H7 (cell line): ENCODE results near the gene KCNIP1. TPM values are rescaled to one million over a fixed set of nuclear protein-coding genes. Genes with fewer than 3 reads are reported as not detected.

Experiments used
- DNase-seq: peaks from one replicate; pipeline ENCODE4 v3.0.0; 2012
- H3K27me3 ChIP-seq: 2 replicates; pipeline ENCODE4 v1.6.0; 2011; ENCODE audit warnings: mild to moderate bottlenecking, low read length; ENCODE audit not compliant: control insufficient read depth, insufficient read depth
- H3K36me3 ChIP-seq: replicated peaks from 2 replicates; pipeline ENCODE4 v1.5.1; 2011; ENCODE audit warnings: low read length; ENCODE audit not compliant: control insufficient read depth, insufficient read depth
- H3K4me3 ChIP-seq: 2 replicates; pipeline ENCODE4 v1.5.1; 2011; ENCODE audit warnings: low read depth, mild to moderate bottlenecking, control low read depth, low read length, moderate library complexity; ENCODE audit not compliant: insufficient read depth
- total RNA-seq: library from RNA; depleted of rRNA; stranded (reverse); fragments of >200 nt; shearing (Covaris generic); gene quantifications from 2 replicates; pipeline ENCODE4 v1.2.3, GENCODE V29; 2014

Gene KCNIP1
- total RNA-seq, 1 experiment from 2014 or later: 0.48 TPM

- no peak overlapping the region for H3K4me3 ChIP-seq
- no peaks in the 10 kb centered on the region; the same call in 1 of the 2 replicates for H3K27me3 ChIP-seq
- no peaks in the 10 kb centered on the region for H3K36me3 ChIP-seq
- DNase-seq: no peak
Observed at GRCh38 chr5:170525470-170526211, 21.8 kb downstream of the KCNIP1 start.

GRCh38 chr5:170527991-170528390 is 24.2 kb downstream of the KCNIP1 start:
- Histone ChIP-seq H3K4me3 (no peak overlapping the region), H3K27me3 (no peaks in the 10 kb centered on the region; the same call in 1 of the 2 replicates), H3K36me3 (no peaks in the 10 kb centered on the region)
- no peak for DNase-seq

- no peak for DNase-seq
- no peaks in the 10 kb centered on the region; the same call in 1 of the 2 replicates for H3K27me3 ChIP-seq
- H3K36me3 ChIP-seq: no peaks in the 10 kb centered on the region
- no peak overlapping the region for H3K4me3 ChIP-seq
Observed at GRCh38 chr5:170528976-170529375, 25.2 kb downstream of the KCNIP1 start.

GRCh38 chr5:170532935-170533334 is 29.1 kb downstream of the KCNIP1 start:
- H3K27me3 ChIP-seq: no peaks in the 10 kb centered on the region; the same call in 1 of the 2 replicates
- no peak overlapping the region for H3K4me3 ChIP-seq
- H3K36me3 ChIP-seq: no peaks in the 10 kb centered on the region
- no peak for DNase-seq

- H3K36me3 ChIP-seq: no peaks in the 10 kb centered on the region
- no peak for DNase-seq
- H3K4me3 ChIP-seq: no peak overlapping the region
- no peaks in the 10 kb centered on the region; the same call in 1 of the 2 replicates for H3K27me3 ChIP-seq
Observed at GRCh38 chr5:170533383-170533782, 29.6 kb downstream of the KCNIP1 start.

GRCh38 chr5:170534177-170534576 is 30.4 kb downstream of the KCNIP1 start:
- DNase-seq: no peak
- Histone ChIP-seq H3K4me3 (no peak overlapping the region), H3K27me3 (no peaks in the 10 kb centered on the region; the same call in 1 of the 2 replicates)

GRCh38 chr5:170534941-170535340 is 31.1 kb downstream of the KCNIP1 start:
- H3K27me3 ChIP-seq: no peaks in the 10 kb centered on the region; the same call in 1 of the 2 replicates

More at GRCh38 chr5:170534177-170534576, 30.4 kb downstream of the KCNIP1 start:
- no peaks in the 10 kb centered on the region for H3K36me3 ChIP-seq

GRCh38 chr5:170536525-170536924 is 32.7 kb downstream of the KCNIP1 start:
- Histone ChIP-seq H3K27me3 (no peaks in the 10 kb centered on the region; the same call in 1 of the 2 replicates), H3K36me3 (no peaks in the 10 kb centered on the region), H3K4me3 (no peak overlapping the region)
- no peak for DNase-seq

More at GRCh38 chr5:170534941-170535340, 31.1 kb downstream of the KCNIP1 start:
- H3K36me3 ChIP-seq: no peaks in the 10 kb centered on the region
- no peak overlapping the region for H3K4me3 ChIP-seq
- DNase-seq: no peak

- no peaks in the 10 kb centered on the region for H3K27me3 ChIP-seq
- no peak for DNase-seq
- no peak overlapping the region for H3K4me3 ChIP-seq
- no peaks in the 10 kb centered on the region for H3K36me3 ChIP-seq
Observed at GRCh38 chr5:170537451-170538095, 33.8 kb downstream of the KCNIP1 start.

GRCh38 chr5:170538096-170538465 is 34.3 kb downstream of the KCNIP1 start:
- Histone ChIP-seq H3K4me3 (no peak overlapping the region), H3K27me3 (no peaks in the 10 kb centered on the region), H3K36me3 (no peaks in the 10 kb centered on the region)
- no peak for DNase-seq

- Histone ChIP-seq H3K27me3 (no peaks in the 10 kb centered on the region), H3K4me3 (no peak overlapping the region), H3K36me3 (no peaks in the 10 kb centered on the region)
- DNase-seq: no peak
Observed at GRCh38 chr5:170538696-170539586, 35.1 kb downstream of the KCNIP1 start.

- H3K27me3 ChIP-seq: no peaks in the 10 kb centered on the region
- DNase-seq: no peak
- no peak overlapping the region for H3K4me3 ChIP-seq
- H3K36me3 ChIP-seq: no peaks in the 10 kb centered on the region
Observed at GRCh38 chr5:170540271-170540670, 36.5 kb downstream of the KCNIP1 start.

GRCh38 chr5:170541146-170541769 is 37.4 kb downstream of the KCNIP1 start:
- Histone ChIP-seq H3K4me3 (no peak overlapping the region), H3K27me3 (no peaks in the 10 kb centered on the region), H3K36me3 (no peaks in the 10 kb centered on the region)
- no peak for DNase-seq

GRCh38 chr5:170542691-170543293 is 39.0 kb downstream of the KCNIP1 start:
- no peaks in the 10 kb centered on the region for H3K36me3 ChIP-seq
- DNase-seq: no peak
- no peak overlapping the region for H3K4me3 ChIP-seq
- no peaks in the 10 kb centered on the region for H3K27me3 ChIP-seq
